HUES48 (cell line): ENCODE results near the gene MZT2B.
"Not testable (repeated sequence)": the region's sequence is repeated elsewhere in the genome, so short reads cannot be mapped to it uniquely, and the experiment has no call there.

ENCODE experiments used
- H3K27ac ChIP-seq: one replicate; pipeline ENCODE4 v1.7.0; 2013; ENCODE audit warnings: low read depth, low read length, inconsistent platforms
- H3K27me3 ChIP-seq: 2 replicates; pipeline ENCODE4 v1.6.1; 2013; ENCODE audit warnings: mild to moderate bottlenecking, low read length; ENCODE audit not compliant: control insufficient read depth, insufficient read depth
- H3K36me3 ChIP-seq: 2 replicates; pipeline ENCODE4 v1.6.1; 2013; ENCODE audit warnings: low read length; ENCODE audit not compliant: control insufficient read depth, insufficient read depth
- H3K4me1 ChIP-seq: 2 replicates; pipeline ENCODE4 v1.6.1; 2013; ENCODE audit warnings: mild to moderate bottlenecking, low read length; ENCODE audit not compliant: control insufficient read depth, insufficient read depth
- H3K4me3 ChIP-seq: 2 replicates; pipeline ENCODE4 v1.5.1; 2013; ENCODE audit warnings: mild to moderate bottlenecking, low read depth, low read length
- H3K9ac ChIP-seq: 2 replicates; pipeline ENCODE4 v1.6.1; 2013; ENCODE audit warnings: mild to moderate bottlenecking, low read depth, low read length, moderate library complexity
- H3K9me3 ChIP-seq: 2 replicates; pipeline ENCODE4 v1.6.1; 2013; ENCODE audit warnings: low read length; ENCODE audit not compliant: control insufficient read depth, insufficient read depth

Gene MZT2B

GRCh38 chr2:130183512-130184373, 1.7 kb downstream of the MZT2B start:
- H3K27me3 ChIP-seq: no peaks in the 10 kb centered on the region
- H3K9ac ChIP-seq: no peak overlapping the region
- H3K36me3 ChIP-seq: peaks cover 9% of the 10 kb centered on the region; the same call in 1 of the 2 replicates
- no peaks in the 10 kb centered on the region for H3K9me3 ChIP-seq
- peak overlapping the region; percentile 100 for H3K4me3 ChIP-seq
- no peaks in the 10 kb centered on the region for H3K4me1 ChIP-seq
- H3K27ac ChIP-seq: no peak overlapping the region

DNA sequence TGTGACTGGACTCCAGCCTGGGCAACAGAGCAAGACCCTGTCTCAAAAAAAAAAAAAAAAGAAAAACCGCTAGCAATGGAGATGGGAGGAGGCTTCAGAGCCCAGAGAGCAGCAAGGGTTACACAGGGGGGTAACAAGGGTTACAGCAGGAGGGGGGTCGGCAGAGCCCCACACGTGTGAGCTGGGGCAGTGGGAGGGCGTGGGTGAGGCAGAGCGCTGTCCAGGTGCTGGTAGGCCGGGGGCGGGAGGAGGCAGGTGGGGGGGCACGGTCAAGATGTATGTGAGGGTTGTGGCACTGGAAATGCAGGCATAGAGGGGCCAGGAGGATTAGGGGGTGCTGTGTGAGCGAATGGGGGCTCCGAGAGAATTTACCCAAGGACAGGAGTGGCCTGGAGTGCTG, 3.4 kb downstream of the MZT2B start:
- Histone ChIP-seq H3K4me3 (no peak overlapping the region), H3K27ac (no peak overlapping the region), H3K4me1 (no peaks in the 10 kb centered on the region), H3K27me3 (no peaks in the 10 kb centered on the region), H3K36me3 (peaks cover 9% of the 10 kb centered on the region; the same call in 1 of the 2 replicates), H3K9me3 (no peaks in the 10 kb centered on the region), H3K9ac (no peak overlapping the region)

DNA sequence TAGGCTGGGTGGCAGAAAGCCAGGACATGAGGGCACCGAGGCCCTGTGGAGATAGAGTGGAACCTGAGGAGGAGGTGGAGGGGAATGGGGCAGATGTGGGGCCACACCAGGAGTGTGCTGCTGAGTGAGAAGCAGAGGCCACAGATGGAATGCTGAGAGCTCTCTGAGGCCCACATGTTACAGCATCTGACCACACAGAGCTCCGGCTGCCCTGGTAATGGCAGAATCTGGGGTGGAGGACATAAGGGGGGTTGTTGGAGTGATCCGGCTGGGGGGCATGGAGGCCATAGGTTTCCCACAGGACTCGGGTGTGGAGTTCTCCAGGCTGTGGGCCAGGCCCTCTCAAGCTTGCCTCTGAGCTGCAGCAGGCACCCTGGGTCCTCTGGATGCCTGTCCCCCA, 3.8 kb downstream of the MZT2B start:
- no peaks in the 10 kb centered on the region for H3K9me3 ChIP-seq
- H3K27ac ChIP-seq: no peak overlapping the region
- peaks cover 9% of the 10 kb centered on the region; the same call in 1 of the 2 replicates for H3K36me3 ChIP-seq
- H3K27me3 ChIP-seq: no peaks in the 10 kb centered on the region
- H3K4me3 ChIP-seq: no peak overlapping the region
- no peaks in the 10 kb centered on the region for H3K4me1 ChIP-seq
- H3K9ac ChIP-seq: no peak overlapping the region

DNA sequence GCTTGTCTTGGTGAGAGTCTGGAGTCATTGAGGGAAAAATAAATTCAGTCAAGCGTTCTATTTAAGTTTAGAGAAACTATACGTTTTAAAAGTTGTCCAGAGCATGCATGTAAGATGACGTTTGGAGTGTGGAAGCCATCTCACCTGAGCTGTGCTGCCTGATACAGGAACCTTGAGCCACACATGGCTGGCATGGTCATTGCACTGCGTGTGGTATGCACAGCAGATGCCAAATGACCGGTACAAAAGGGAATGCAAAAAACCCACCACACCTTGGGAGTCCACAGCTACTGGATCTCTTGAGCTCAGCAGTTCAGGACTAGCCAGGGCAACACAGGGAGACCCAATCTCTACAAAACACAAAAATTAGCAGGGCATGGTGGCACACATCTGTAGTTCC, 4.3 kb downstream of the MZT2B start:
- Histone ChIP-seq H3K4me1 (no peaks in the 10 kb centered on the region), H3K9ac (no peak overlapping the region), H3K4me3 (no peak overlapping the region), H3K36me3 (peaks cover 9% of the 10 kb centered on the region; the same call in 1 of the 2 replicates), H3K27me3 (no peaks in the 10 kb centered on the region), H3K9me3 (no peaks in the 10 kb centered on the region), H3K27ac (no peak overlapping the region)

DNA sequence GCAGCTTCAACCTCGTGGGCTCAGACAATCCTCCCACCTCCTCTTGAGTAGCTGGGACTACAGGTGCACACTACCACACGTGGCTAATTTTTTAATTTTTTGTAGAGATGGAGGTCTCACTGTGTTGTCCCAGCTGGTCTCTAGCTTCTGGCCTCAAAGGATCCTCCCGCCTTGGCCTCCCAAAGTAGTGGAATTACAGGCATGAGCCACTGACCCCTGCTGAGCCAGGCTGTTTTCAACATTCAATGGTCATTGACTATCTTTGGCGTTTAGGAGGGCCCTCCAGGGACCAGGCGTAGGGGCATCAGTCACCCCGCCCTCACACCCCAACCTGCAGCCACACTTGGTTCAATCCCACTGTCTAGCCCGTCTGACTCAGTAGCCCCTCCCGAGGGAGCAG, 5.2 kb downstream of the MZT2B start:
- no peak overlapping the region for H3K4me3 ChIP-seq
- H3K9ac ChIP-seq: no peak overlapping the region
- no peaks in the 10 kb centered on the region for H3K9me3 ChIP-seq
- no peak overlapping the region for H3K27ac ChIP-seq
- H3K4me1 ChIP-seq: no peaks in the 10 kb centered on the region
- H3K27me3 ChIP-seq: no peaks in the 10 kb centered on the region
- peaks cover 9% of the 10 kb centered on the region; the same call in 1 of the 2 replicates for H3K36me3 ChIP-seq

- H3K4me3 ChIP-seq, H3K27ac ChIP-seq, H3K36me3 ChIP-seq, H3K27me3 ChIP-seq, H3K4me1 ChIP-seq, H3K9me3 ChIP-seq, H3K9ac ChIP-seq: not testable (repeated sequence)
Measured at GRCh38 chr2:130187859-130188792, 6.1 kb downstream of the MZT2B start.

- H3K9ac ChIP-seq, H3K4me1 ChIP-seq, H3K4me3 ChIP-seq, H3K27ac ChIP-seq, H3K27me3 ChIP-seq, H3K36me3 ChIP-seq, H3K9me3 ChIP-seq: not testable (repeated sequence)
Measured at GRCh38 chr2:130188958-130189357, 6.9 kb downstream of the MZT2B start.

- H3K4me1 ChIP-seq: no peaks in the 10 kb centered on the region
Measured at GRCh38 chr2:130190237-130190636, 8.2 kb downstream of the MZT2B start.

DNA sequence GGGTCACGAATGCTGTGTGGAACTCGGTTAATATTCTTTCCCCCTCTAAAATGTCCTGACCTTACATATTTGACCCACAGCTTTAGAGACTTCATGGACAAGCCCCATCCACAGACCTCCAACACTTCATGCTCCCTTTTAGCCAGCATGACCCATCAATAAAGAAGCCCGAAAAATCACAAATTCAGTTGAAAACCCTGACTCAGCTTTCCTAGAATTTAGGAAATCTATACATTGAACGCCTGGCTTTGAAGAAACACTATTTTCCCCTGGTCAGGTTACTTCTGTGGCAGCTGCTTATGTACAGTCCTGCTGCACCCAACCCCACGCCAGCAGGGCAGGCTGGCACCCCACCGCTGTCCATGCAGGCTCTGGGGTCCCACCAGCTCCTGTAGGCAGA, 9.3 kb downstream of the MZT2B start:
- H3K4me3 ChIP-seq, H3K4me1 ChIP-seq, H3K9ac ChIP-seq, H3K9me3 ChIP-seq, H3K27me3 ChIP-seq, H3K36me3 ChIP-seq, H3K27ac ChIP-seq: not testable (repeated sequence)

More at GRCh38 chr2:130190237-130190636, 8.2 kb downstream of the MZT2B start:
- Histone ChIP-seq H3K4me3 (no peak overlapping the region), H3K27me3 (no peaks in the 10 kb centered on the region), H3K36me3 (no peaks in the 10 kb centered on the region), H3K9me3 (no peaks in the 10 kb centered on the region), H3K27ac (no peak overlapping the region), H3K9ac (no peak overlapping the region)

GRCh38 chr2:130192451-130192850, 10.4 kb downstream of the MZT2B start:
- not testable (repeated sequence) for H3K9ac ChIP-seq, H3K4me3 ChIP-seq, H3K36me3 ChIP-seq, H3K4me1 ChIP-seq, H3K27ac ChIP-seq, H3K9me3 ChIP-seq, H3K27me3 ChIP-seq

DNA sequence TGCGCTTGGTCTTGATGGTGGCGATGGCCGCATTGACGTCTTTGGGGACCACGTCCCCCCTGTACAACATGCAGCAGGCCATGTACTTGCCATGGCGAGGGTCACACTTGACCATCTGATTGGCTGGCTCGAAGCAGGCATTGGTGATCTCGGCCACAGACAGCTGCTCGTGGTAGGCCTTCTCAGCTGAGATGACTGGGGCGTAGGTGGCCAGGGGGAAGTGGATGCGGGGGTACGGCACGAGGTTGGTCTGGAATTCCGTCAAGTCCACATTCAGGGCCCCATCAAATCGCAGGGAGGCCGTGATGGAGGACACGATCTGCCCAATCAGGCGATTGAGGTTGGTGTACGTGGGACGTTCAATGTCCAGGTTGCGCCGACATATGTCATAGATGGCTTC, 11.8 kb downstream of the MZT2B start:
- not testable (repeated sequence) for H3K4me3 ChIP-seq, H3K9me3 ChIP-seq, H3K9ac ChIP-seq, H3K36me3 ChIP-seq, H3K4me1 ChIP-seq, H3K27me3 ChIP-seq, H3K27ac ChIP-seq
